ENCODE data around the gene APOA1.

Gene APOA1

GRCh38 chr11:116837231-116838091, at the start of gene APOA1:
Gene APOA1 (minus strand): TSS chr11:116837622. CDS start chr11:116837387, 235 bp downstream.
- peak; percentile 66 for DNase-seq (ENCODE audit: low spot score)

- DNase-seq (ENCODE audit: low spot score): no peak
Measured at GRCh38 chr11:116885951-116886655, 48.7 kb upstream of the APOA1 start.

GRCh38 chr11:116882386-116882785, 45.0 kb upstream of the APOA1 start:
- no peak for DNase-seq (ENCODE audit: low spot score)

- DNase-seq (ENCODE audit: low spot score): no peak
Measured at GRCh38 chr11:116881143-116881542, 43.7 kb upstream of the APOA1 start.

- DNase-seq (ENCODE audit: low spot score): peak; percentile 65
Measured at GRCh38 chr11:116879800-116880625, 42.6 kb upstream of the APOA1 start.

- no peak for DNase-seq (ENCODE audit: low spot score)
Measured at GRCh38 chr11:116876656-116877055, 39.2 kb upstream of the APOA1 start.

- DNase-seq (ENCODE audit: low spot score): no peak
Measured at GRCh38 chr11:116875194-116875593, 37.8 kb upstream of the APOA1 start.

- no peak for DNase-seq (ENCODE audit: low spot score)
Measured at GRCh38 chr11:116874251-116874650, 36.8 kb upstream of the APOA1 start.

GRCh38 chr11:116873381-116873780, 36.0 kb upstream of the APOA1 start:
- DNase-seq (ENCODE audit: low spot score): no peak

GRCh38 chr11:116871248-116871647, 33.8 kb upstream of the APOA1 start:
- no peak for DNase-seq (ENCODE audit: low spot score)

- no peak for DNase-seq (ENCODE audit: low spot score)
Measured at GRCh38 chr11:116870054-116870453, 32.6 kb upstream of the APOA1 start.

GRCh38 chr11:116869610-116870009, 32.2 kb upstream of the APOA1 start:
- DNase-seq (ENCODE audit: low spot score): no peak

GRCh38 chr11:116868066-116868465, 30.6 kb upstream of the APOA1 start:
- DNase-seq (ENCODE audit: low spot score): no peak

- DNase-seq (ENCODE audit: low spot score): no peak
Measured at GRCh38 chr11:116867619-116868018, 30.2 kb upstream of the APOA1 start.

- DNase-seq (ENCODE audit: low spot score): no peak
Measured at GRCh38 chr11:116866804-116867455, 29.5 kb upstream of the APOA1 start.

GRCh38 chr11:116865696-116866095, 28.3 kb upstream of the APOA1 start:
- DNase-seq (ENCODE audit: low spot score): no peak

GRCh38 chr11:116864531-116864930, 27.1 kb upstream of the APOA1 start:
- no peak for DNase-seq (ENCODE audit: low spot score)

- DNase-seq (ENCODE audit: low spot score): no peak
Measured at GRCh38 chr11:116862951-116863350, 25.5 kb upstream of the APOA1 start.

GRCh38 chr11:116862185-116862584, 24.8 kb upstream of the APOA1 start:
- DNase-seq (ENCODE audit: low spot score): no peak

- DNase-seq (ENCODE audit: low spot score): no peak
Measured at GRCh38 chr11:116861539-116861938, 24.1 kb upstream of the APOA1 start.

- no peak for DNase-seq (ENCODE audit: low spot score)
Measured at GRCh38 chr11:116860303-116860702, 22.9 kb upstream of the APOA1 start.

- no peak for DNase-seq (ENCODE audit: low spot score)
Measured at GRCh38 chr11:116859175-116859574, 21.8 kb upstream of the APOA1 start.
